ENCODE data around the gene LRRN4.
A peak's percentile ranks its signal among the peaks of the same experiment; 100 is the strongest.

Gene LRRN4

DNA sequence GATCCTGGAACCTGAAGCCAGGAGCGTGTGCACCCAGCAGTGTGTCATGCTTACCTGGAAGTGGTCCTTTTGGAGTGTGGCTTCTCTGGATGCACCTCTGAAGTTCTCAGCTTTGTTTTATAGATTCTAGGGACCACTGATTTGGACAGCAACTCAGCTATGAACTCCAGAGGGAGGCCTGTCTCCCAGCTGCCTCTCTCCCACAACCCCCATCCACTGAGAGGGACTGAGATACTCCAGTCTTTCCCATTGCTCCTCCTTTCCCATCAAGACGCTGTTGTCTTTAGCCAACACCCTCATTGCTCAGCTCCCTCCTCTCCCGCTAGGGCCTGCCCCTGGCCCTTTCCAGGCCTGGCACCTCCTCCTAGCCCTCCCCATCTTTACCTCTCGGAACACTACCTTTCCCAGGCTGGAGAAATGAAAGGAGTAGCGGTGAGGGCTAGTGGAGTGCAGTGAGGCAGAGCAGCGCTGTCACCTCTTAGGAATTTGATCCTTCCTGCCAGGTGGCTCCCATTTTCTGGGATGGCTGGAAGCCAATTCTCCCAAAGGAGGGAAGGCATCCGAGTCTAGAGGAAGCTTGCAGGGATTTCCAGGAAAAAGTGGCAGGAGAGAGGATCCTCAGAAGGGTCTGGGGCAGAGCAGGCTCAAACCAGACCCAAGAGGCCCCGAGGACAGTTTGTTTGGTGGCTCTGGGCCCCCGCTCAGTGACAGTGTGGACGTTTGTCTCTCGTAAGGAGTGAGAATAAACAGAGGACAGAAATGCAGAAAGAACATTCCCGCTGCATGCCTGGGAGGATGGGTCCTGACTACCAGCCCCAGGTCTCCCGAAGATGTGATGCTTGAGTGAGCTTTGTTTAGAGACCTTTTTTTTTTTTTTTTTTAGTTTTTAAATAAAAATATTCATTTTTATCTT, at the start of gene LRRN4:
LRRN4 (minus strand) TSS at position 285 of the 913 bp plus-strand sequence. CDS start 1,261 bp downstream, outside the sequence.
- DNase-seq (ENCODE audit: low read depth) = no peak

DNA sequence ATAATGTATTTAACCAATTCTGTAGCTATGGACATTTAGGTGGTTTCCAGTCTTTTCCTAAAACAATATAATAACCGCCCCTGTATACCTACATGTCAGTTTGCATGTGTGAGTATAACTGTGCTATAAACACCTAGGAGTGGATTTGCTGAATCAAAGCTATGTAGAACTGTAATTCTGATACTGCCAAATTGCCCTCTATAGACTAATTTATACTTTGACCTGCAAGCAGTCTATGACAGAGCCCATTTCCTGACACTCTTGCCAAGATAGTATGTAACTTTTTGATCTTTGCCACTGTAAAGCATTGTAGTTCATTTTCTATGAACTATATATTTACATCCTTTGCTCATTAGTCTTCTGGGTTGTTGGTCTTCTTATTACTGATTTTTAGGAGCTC, 49.4 kb upstream of the LRRN4 start:
- DNase-seq (ENCODE audit: low read depth) = no peak

DNA sequence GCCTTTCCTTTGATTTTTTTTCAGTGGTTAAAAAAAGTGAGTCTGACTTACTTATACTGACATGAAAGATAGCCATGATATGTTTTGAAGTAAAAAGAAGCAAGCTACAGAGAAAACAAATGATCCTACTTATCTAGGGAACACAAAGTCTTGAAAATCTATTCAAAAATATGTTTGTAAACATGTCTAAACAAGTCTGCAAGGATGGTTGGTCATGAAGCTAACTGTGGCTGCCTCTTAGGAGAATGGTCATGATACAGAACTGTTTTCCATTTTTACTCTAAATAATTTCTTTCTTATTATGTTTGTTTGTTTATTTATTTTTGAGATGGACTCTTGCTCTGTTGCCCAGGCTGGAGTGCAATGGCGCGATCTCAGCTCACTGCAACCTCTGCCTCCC, 47.5 kb upstream of the LRRN4 start:
- DNase-seq (ENCODE audit: low read depth) = no peak

DNA sequence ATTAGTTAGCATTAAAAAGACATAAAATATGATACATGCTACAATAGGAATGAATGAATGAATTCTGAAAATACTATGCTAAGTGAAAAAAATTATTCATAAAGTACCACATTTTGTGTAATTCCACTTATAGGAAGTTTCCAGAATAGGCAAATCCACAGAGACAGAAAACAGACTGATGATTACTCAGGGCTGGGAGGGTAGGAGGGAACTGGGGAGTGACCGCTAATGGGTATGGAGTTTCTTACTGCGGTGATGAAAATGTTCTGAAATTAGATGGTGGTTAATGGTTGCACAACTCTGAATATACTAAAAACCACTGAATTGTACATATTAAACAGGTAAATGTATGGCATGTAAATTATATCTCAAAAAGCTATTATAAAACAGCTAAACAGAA, 46.4 kb upstream of the LRRN4 start:
- DNase-seq (ENCODE audit: low read depth) = no peak

DNA sequence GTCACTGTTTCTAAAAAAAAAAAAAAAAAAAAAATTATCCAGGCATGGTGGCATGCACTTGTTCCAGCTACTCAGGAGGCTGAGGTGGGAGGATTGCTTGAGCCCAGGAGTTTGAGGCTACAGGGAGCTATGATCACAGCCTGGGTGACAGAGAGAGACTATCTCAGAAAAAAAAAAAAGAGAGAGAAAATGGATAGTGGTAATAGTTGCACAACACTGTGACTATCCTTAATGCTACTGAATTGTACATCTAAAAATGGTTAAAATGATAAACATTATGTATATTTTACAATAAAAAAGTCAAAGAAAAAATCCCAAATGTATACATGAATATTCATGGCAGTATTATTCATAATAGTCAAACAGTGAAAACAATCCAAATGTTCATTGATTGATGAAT, 46.0 kb upstream of the LRRN4 start:
- DNase-seq (ENCODE audit: low read depth) = no peak

DNA sequence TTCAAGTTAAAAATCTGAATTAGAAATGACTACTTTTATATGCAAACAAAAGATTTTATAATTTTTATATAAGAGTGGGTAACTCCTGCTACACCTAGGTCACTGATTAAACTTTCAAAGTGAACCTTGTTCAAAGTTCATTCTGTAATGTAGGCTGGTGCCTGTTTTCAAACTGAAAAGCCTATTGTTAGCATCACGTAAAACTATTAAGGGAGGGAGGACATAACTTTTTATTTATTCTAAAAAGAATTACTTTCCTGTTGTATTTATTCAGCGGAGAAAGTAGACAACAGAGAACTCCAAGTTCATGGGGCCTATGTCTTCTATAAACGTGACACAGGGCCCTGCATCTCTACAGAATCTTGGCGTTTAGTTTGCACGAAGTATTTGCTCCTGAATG, 41.5 kb upstream of the LRRN4 start:
- DNase-seq (ENCODE audit: low read depth) = no peak

DNA sequence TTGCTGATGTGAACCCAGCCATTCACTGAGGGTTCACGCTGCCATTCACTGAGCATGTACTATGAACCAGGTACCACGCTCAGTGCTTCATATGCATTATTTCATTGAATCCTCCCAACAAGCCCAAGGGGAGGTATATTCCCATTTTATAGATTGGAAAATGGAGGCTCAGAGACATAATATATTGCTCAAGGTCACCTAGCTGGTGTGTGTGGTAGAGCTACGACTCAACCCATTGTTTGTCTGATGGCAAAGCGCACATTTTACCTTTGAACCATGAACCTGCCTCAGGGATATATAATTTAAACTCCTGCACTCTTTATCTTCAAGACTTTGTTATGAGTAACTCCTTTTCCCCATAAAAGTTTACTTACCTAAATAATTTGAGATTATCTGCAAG, 40.7 kb upstream of the LRRN4 start:
- no peak for DNase-seq (ENCODE audit: low read depth)

DNA sequence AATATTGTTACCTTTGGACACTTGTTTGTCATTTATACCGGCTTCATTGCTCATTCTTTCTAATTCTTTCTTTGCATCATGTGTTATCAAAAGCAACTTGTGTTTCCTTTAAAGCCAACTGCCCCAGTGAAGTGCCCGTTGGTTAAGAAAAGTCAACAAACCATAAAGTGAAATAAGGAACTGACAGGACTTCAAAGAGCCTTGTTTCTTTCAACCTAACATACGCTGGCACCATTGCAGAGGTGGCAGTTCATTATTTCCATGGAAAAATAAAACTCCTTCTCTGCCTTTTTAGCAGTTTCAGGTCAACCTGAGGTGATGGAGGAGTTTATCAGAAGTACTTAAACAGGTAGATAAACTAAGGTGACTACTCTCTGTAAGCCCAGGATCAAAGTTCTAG, 40.2 kb upstream of the LRRN4 start:
- DNase-seq (ENCODE audit: low read depth) = peak; percentile 20

DNA sequence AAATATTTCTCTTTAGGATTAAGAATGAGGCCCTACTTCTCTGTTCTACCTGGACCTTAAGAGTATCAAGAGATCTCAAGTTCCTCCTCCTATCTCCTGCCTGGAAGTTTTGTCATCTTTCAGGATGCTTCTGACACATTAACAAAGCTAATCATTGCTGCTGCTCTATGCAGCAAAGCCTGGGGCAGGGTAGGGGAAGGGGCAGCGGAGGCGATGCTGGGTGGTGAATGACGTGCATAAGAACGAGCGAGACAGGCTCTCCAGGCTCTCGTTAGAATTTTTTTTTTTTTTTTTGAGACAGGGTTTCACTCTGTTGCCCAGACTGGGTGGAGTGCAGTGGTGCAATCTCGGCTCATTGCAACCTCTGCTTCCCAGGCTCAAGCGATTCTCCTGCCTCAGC, 37.8 kb upstream of the LRRN4 start:
- no peak for DNase-seq (ENCODE audit: low read depth)

DNA sequence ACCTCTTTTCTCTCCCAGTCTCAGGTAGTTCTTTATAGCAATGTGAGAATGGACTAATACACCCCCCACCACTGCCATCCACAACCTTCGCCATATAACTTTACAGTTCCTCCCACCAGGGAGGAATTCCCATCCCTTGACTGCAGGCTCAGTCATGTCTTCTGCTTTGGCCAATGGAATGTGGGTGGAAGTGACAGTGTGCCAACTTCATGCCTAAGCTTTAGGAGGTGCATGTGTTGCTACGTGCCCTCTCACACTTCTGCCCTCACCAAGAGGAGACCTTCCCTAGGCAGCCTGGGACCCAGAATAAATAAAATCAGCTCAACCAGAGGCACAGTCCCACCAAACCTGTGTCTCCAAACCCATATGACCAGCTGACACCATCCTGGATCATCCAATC, 33.0 kb upstream of the LRRN4 start:
- no peak for DNase-seq (ENCODE audit: low read depth)

DNA sequence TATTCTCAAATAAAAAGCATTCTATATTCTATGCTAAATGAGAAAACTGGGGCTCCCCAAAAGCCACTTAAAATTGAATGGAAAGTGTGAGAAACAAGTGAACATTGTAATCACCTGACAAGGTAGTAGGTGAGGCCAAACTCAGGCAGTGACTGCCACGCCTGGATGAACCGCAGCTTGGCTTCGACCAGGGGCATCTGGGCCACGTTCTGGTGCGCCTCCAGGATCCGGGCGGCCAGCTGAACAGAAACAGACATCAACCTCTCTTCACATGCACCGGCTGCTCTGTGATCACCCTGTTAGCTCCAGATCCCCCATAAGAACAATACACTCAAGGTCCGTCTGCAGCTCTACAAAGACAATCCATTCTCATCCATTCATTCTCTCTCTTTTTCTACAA, 30.1 kb upstream of the LRRN4 start:
- DNase-seq (ENCODE audit: low read depth) = no peak

DNA sequence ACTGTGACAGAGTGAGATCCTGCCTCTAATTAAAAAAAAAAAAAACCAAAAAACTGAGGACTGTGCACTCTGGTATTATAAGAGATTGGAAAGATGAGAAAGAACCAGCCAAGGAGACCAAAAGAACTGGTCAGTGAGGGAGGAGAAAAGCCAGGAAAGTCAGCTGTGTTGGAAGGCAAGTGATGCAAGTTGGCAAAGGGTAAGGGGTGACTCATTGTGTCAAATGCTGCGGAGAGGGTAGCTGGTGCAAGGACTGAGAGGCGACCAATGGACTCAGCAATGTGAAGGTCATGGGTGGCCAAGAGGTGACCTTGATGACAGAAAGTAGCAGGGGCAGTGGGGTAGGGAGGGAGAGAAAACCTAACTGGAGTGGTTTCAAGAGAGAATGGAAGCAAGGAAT, 27.4 kb upstream of the LRRN4 start:
- no peak for DNase-seq (ENCODE audit: low read depth)

DNA sequence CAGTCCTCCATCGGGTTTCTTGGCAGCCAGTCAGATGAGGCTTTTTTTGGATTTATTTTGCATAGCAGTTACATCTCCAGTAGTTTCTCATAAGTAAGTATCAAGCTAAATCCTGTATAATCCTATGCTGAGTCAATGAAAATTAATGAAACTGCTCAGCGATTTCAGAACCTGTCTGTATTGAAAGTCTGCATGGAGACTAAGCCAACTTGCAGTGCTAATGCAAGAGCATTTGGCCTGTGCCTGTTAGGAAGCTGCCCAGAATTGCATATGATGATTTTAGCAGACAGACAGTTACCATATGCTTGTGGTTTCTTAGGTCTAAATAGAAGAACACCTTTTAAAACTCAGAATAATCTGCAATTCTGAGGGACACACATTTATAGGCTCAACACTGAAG, 25.2 kb upstream of the LRRN4 start:
- no peak for DNase-seq (ENCODE audit: low read depth)

DNA sequence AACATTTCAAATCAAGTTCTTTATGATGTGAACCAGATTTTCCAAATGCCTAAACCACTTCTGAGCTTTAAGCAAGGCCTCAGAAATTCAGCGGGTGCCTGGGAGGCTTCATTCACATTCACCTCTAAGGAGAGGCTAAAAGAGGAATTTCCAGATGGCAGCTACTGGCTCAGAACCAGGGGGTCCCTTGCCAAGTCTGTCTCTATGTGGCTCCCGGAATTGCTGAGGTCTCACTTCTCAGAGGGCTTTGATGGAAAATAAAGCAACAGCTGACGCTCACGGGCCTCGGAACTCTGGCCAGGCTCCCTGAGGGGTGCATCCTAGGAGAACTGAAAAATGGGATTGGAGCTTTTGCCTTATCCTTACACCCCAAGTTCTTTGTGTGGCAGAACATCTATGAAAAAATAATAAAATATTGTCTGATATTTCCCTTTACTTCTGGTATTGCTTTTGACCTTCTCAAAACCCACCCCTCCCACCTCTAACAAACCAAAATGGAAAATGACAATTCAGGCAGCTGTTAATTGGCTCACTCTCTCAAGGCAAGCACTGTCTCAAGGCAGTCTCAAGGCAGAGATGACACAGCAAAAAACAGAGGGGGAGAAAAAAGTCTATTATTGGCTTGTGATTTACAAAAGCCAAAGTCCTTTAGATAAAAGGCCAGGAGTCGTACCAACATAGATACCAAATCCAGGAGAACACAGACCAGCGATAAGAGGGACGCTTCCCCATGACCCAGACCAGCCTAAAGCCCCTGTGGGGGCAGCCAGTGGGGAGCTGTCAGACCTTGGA, 21.8 kb upstream of the LRRN4 start:
- DNase-seq (ENCODE audit: low read depth) = no peak

DNA sequence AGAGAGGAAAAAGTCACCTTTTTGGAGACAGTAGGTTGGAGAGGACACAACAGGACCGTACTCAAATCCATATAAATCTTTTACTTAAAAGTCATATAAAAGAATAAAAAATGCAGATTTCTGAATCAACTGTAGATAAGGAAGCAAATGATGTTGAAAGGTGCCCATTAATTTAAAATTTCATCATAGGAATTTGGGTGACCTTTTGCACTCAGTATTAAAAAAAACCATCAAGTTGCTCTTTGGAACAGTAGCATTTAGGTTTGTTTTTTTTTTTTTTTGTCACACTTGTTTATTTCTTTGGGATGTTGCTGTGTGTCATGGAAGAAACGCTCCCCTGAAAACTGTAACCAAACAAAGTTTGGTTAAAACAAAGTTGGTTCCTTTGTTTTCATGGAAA, 20.9 kb upstream of the LRRN4 start:
- no peak for DNase-seq (ENCODE audit: low read depth)

DNA sequence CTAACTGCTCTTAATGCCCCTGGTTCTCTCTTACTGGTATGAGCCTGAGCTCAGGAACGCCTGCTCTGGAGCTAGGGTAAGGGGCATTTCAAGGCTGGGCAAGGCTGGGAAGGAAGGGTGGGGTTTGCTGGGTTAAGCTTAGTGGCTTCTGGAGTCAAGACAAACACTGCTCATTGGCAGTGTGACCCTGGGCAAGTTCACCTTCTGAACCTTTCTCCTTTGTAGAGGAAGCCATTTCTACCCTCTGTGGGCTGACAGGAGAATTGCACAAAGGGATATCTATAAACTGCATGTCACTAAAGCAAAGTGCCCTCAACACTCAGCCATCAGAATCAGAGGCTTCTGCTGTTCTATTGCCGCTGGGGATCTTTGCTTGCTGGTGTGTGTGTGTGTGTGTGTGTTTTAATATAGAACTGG, 20.3 kb upstream of the LRRN4 start:
- DNase-seq (ENCODE audit: low read depth) = peak; percentile 80

DNA sequence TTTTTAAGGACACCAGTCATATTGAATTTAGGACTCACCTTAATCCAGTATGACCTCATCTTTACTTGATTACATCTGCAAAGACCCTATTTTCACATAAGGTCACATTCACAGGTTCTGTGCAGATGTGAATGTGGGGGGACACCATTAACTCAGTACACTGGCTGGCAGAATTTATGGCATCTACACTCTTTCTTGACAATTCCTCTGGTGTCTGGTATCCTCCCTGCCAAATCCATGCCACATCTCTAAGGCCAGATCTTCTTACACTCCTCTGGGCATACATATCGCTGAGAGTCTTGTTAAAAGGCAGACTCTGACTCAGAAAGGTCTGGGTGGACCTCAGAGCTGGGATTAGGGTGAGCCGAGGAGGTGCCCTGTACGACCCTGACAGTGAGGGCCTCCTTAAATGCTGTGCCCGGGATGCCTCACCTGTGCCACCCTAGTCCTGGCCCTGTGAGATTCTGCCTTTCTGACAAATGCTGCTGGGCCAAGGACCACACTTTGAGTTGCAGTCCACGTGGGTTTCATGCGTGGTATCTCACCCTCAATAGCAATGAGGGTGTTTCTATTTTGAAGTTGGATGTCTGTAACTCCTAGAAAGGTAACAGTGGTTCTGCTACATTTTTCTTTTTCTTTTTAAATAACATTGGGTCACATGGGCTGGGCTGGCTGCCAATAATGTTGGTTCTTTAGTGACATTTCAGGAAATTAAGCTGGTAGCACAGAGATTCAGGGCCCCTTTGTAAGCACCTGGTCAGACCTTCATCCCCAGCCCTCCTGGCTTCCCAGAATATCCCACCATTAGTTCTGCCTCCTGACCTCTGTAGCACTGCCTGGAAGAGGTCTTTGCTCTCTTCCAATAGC, 17.2 kb upstream of the LRRN4 start:
- DNase-seq (ENCODE audit: low read depth) = no peak

DNA sequence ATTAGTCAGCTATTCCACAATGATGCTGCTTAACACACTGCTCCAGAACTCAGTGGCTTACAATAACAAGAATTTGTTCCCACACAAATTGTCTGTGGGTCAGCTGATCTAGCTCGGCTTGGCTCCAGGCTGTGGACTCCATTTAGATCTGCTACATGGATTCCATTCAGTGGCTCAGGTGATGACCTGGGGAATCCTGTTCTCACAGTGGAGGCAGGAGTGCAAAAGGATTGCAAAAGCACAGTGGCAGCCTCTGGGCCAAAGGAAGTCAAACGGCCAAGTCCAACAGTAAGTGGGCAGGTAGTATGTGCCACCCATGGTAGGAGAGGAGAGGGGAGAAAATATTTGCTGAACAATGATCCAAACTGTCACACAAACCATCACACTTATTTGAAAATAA, 15.8 kb upstream of the LRRN4 start:
- no peak for DNase-seq (ENCODE audit: low read depth)

DNA sequence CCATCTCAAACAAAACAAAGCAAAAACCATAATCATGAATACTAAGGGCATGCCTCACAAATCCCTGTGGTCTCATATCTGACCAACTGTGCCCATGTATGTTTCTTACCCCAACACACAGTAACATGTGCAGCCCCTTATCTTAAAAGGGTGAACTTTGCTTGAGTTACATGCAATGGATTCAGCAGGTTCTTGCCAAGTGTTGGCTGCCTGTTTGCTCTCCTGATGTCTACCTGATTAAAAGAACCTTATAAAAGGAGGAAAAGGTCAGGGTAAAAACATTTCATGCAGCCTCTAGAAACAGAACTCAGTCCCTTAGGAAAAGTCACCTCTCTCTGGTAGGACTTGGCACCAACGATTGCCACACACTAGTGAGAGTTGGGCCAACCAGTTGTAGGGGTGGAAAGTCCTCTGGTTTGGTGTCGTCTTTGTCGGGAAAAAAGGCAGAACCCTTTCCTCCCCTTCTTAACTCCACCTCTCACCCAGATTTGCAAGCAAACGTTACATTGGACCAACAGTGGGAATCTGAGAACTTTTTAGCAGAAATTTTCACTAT, 14.0 kb upstream of the LRRN4 start:
- DNase-seq (ENCODE audit: low read depth) = no peak

DNA sequence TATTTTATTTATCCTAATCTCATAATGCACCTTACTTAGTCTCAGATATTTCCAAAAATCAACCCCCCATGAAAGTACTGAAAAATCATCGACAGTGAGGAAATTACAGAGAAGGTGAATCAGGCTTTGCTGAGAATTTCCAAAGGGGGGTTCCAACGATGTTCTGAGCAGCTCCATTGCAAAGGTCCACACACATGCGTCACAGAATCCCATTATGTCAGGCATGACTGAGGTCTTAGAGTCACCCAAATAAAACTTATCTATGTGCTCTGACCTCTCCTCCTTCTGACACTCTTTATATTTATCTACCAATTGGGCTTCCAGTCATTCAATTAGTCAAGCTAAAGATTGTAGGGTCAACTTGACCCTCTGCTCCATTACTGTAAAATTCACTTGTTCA, 12.7 kb upstream of the LRRN4 start:
- DNase-seq (ENCODE audit: low read depth) = no peak

DNA sequence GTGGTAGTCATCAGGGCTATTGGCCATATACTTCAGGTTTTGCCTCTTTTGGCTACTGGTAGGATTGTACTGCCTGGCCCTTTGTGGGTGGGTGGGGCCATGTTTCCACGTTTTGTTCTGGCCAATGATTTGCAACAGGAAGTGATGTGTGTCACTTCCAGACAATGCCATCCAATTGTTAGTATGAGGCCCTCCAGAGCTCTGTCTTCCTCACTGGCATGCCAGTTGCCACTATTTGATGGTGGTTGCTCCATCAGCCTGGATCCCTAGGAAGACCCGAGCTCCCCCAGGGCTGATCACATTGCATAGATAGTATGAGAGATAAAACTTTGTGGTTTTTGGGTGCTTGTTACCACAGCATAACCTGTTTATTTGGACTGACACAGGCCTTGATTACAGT, 7.7 kb upstream of the LRRN4 start:
- DNase-seq (ENCODE audit: low read depth) = no peak

DNA sequence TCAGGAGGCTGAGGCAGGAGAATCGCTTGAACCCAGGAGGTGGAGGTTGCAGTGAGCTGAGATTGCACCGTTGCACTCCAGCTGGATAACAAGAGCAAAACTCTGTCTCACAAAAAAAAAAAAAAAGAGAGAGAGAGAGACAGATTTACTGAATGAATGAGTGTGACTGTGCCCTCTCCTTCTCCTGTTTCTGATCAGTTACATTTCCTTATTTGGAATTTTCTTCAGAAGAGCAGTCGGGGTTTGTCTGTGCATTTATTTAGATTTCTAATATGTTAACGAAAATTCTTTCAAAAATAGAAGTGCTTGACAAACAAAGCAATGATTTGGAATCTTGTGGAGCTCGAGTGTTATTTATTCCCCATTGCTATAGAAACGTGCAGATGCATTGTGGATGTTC, 6.4 kb upstream of the LRRN4 start:
- no peak for DNase-seq (ENCODE audit: low read depth)

All from CMK (cell line).